Measurements from ENCODE around the gene CSPG4. TPM values are rescaled to one million over a fixed set of nuclear protein-coding genes. Genes with fewer than 3 reads are reported as not detected.

The CSPG4 gene
- total RNA-seq, 1 experiment from 2014 or later = not detected

- Histone ChIP-seq H4K20me1 (ENCODE audit: insufficient read depth, low read depth, low read length) (no peaks in the 10 kb centered on the region), H3K9me3 (ENCODE audit: low read length) (no peaks in the 10 kb centered on the region), H2AFZ (ENCODE audit: low read length) (no peak overlapping the region), H3K4me2 (ENCODE audit: low read depth, low read length, poor library complexity, severe bottlenecking) (no peak overlapping the region), H3K4me1 (ENCODE audit: low read length) (peaks cover under 1% of the 10 kb centered on the region), H3K9me2 (replicated peaks; ENCODE audit: insufficient read depth, low read length) (no peaks in the 10 kb centered on the region), H3K36me3 (ENCODE audit: insufficient read depth, low read length) (no peaks in the 10 kb centered on the region), H3K27me3 (ENCODE audit: low read length) (no peaks in the 10 kb centered on the region), H3K4me3 (ENCODE audit: low read length) (no peak overlapping the region), H3K9ac (ENCODE audit: low read length) (no peak overlapping the region), H3K79me2 (ENCODE audit: low read length) (no peaks in the 10 kb centered on the region), H3K27ac (ENCODE audit: low read length) (no peak overlapping the region)
- no peak for DNase-seq
Observed at GRCh38 chr15:75661100-75661755, 51.4 kb downstream of the CSPG4 start.

- no peaks in the 10 kb centered on the region for H3K36me3 ChIP-seq (ENCODE audit: insufficient read depth, low read length)
- no peak for DNase-seq
- H3K79me2 ChIP-seq (ENCODE audit: low read length) = no peaks in the 10 kb centered on the region
- no peaks in the 10 kb centered on the region for H4K20me1 ChIP-seq (ENCODE audit: insufficient read depth, low read depth, low read length)
- no peaks in the 10 kb centered on the region for H3K27me3 ChIP-seq (ENCODE audit: low read length)
- H3K4me1 ChIP-seq (ENCODE audit: low read length) = peaks cover 9% of the 10 kb centered on the region
- H3K9me3 ChIP-seq (ENCODE audit: low read length) = no peaks in the 10 kb centered on the region
- no peaks in the 10 kb centered on the region for H3K9me2 ChIP-seq (replicated peaks; ENCODE audit: insufficient read depth, low read length)
- H3K9ac ChIP-seq (ENCODE audit: low read length) = no peak overlapping the region
- H3K4me3 ChIP-seq (ENCODE audit: low read length) = no peak overlapping the region
- no peak overlapping the region for H2AFZ ChIP-seq (ENCODE audit: low read length)
- H3K27ac ChIP-seq (ENCODE audit: low read length) = no peak overlapping the region
- H3K4me2 ChIP-seq (ENCODE audit: low read depth, low read length, poor library complexity, severe bottlenecking) = no peak overlapping the region
Observed at GRCh38 chr15:75659928-75660645, 52.6 kb downstream of the CSPG4 start.

DNA sequence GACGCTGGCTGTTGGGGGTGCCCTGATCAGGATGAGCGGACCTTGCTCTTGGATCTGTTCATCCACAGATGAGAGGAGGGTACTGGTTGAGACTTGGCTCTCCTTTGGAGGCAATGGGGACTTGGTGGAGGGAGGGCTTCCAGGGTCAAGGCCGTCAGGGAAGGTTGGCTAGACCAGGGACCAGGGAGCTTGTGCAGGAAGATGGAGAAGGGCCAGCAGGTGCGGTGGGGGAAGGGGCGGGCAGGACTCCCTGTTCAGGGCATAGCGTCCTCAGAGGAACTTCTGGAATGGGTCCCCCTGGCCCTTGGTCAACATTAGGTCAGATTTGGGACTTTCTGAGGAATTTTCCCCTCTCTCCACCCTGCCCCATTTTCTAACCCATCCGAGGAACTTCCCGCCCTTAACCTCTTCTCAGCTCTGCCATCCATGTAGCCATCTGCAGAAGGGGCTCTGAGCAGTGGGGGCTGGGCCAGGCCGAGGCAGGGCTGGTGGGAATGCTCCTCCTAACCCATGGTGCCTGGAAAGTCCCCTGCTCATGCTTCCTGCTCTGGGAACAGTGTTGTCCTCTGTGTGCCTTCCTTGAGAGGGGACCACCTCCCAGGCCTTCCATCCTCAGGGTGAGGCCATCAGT, 53.4 kb downstream of the CSPG4 start:
- Histone ChIP-seq H3K36me3 (ENCODE audit: insufficient read depth, low read length) (no peaks in the 10 kb centered on the region), H3K79me2 (ENCODE audit: low read length) (no peaks in the 10 kb centered on the region), H3K9me2 (replicated peaks; ENCODE audit: insufficient read depth, low read length) (no peaks in the 10 kb centered on the region), H3K27me3 (ENCODE audit: low read length) (no peaks in the 10 kb centered on the region), H3K27ac (ENCODE audit: low read length) (no peak overlapping the region), H3K9ac (ENCODE audit: low read length) (no peak overlapping the region), H3K4me1 (ENCODE audit: low read length) (peaks cover 9% of the 10 kb centered on the region), H3K9me3 (ENCODE audit: low read length) (no peaks in the 10 kb centered on the region), H3K4me3 (ENCODE audit: low read length) (no peak overlapping the region), H4K20me1 (ENCODE audit: insufficient read depth, low read depth, low read length) (no peaks in the 10 kb centered on the region), H2AFZ (ENCODE audit: low read length) (no peak overlapping the region), H3K4me2 (ENCODE audit: low read depth, low read length, poor library complexity, severe bottlenecking) (no peak overlapping the region)
- no peak for DNase-seq

- Histone ChIP-seq H3K79me2 (ENCODE audit: low read length) (no peaks in the 10 kb centered on the region), H3K4me2 (ENCODE audit: low read depth, low read length, poor library complexity, severe bottlenecking) (no peak overlapping the region), H2AFZ (ENCODE audit: low read length) (no peak overlapping the region), H3K4me3 (ENCODE audit: low read length) (no peak overlapping the region), H3K36me3 (ENCODE audit: insufficient read depth, low read length) (no peaks in the 10 kb centered on the region), H3K9me2 (replicated peaks; ENCODE audit: insufficient read depth, low read length) (no peaks in the 10 kb centered on the region), H3K9me3 (ENCODE audit: low read length) (no peaks in the 10 kb centered on the region), H4K20me1 (ENCODE audit: insufficient read depth, low read depth, low read length) (no peaks in the 10 kb centered on the region), H3K27me3 (ENCODE audit: low read length) (no peaks in the 10 kb centered on the region), H3K9ac (ENCODE audit: low read length) (no peak overlapping the region), H3K27ac (ENCODE audit: low read length) (no peak overlapping the region), H3K4me1 (ENCODE audit: low read length) (peaks cover 9% of the 10 kb centered on the region)
- DNase-seq = no peak
Observed at GRCh38 chr15:75656813-75657212, 55.8 kb downstream of the CSPG4 start.

DNA sequence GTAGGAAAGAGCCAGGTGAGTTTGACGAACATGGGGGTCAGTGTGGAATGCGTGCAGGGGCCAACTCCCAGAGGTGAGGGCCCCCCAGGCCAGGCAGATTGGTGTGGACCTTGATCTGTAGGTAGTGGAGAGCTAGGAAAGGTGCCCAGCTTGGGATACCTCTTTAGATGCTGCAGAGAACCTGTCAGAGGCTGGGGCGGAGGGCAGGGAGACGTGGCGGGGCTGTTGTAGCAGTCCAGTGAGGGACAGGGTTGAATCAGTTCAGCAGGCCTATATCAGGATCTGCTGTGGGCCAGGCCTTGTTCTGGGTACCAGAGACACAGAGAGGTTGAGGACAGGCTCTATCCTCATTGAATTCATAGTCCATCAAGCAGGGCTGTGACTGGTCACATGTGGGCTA, 56.3 kb downstream of the CSPG4 start:
- no peaks in the 10 kb centered on the region for H3K9me3 ChIP-seq (ENCODE audit: low read length)
- no peak overlapping the region for H3K27ac ChIP-seq (ENCODE audit: low read length)

DNA sequence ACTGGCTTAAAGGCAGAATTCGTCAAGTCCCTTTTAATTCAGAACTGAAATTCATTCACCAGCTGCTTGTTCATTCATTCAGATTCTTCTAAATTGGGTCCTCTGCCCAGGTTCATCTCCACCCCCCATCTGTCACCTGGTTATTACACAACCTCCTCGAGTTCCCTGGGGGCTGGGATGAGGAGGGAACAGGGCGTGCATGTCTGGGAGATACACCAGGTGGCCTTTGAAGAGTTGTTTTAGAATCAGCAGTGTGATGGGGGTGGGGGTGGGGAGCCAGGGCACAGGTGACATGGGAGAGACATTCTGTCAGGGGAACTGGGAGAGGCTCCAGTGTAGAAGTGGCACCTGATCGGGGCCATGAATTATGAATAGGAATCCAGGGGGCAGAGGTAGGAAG, 56.7 kb downstream of the CSPG4 start:
- Histone ChIP-seq H3K9me3 (ENCODE audit: low read length) (no peaks in the 10 kb centered on the region), H3K9ac (ENCODE audit: low read length) (no peak overlapping the region), H3K36me3 (ENCODE audit: insufficient read depth, low read length) (no peaks in the 10 kb centered on the region), H2AFZ (ENCODE audit: low read length) (no peak overlapping the region), H3K27me3 (ENCODE audit: low read length) (no peaks in the 10 kb centered on the region), H3K27ac (ENCODE audit: low read length) (no peak overlapping the region), H3K4me3 (ENCODE audit: low read length) (no peak overlapping the region), H3K4me2 (ENCODE audit: low read depth, low read length, poor library complexity, severe bottlenecking) (no peak overlapping the region), H3K79me2 (ENCODE audit: low read length) (no peaks in the 10 kb centered on the region), H3K9me2 (replicated peaks; ENCODE audit: insufficient read depth, low read length) (no peaks in the 10 kb centered on the region), H3K4me1 (ENCODE audit: low read length) (peaks cover 9% of the 10 kb centered on the region), H4K20me1 (ENCODE audit: insufficient read depth, low read depth, low read length) (no peaks in the 10 kb centered on the region)
- DNase-seq = no peak

More for the DNA sequence above, 56.3 kb downstream of the CSPG4 start:
- Histone ChIP-seq H3K36me3 (ENCODE audit: insufficient read depth, low read length) (no peaks in the 10 kb centered on the region), H3K4me1 (ENCODE audit: low read length) (peaks cover 9% of the 10 kb centered on the region), H3K4me2 (ENCODE audit: low read depth, low read length, poor library complexity, severe bottlenecking) (no peak overlapping the region), H3K27me3 (ENCODE audit: low read length) (no peaks in the 10 kb centered on the region), H3K9ac (ENCODE audit: low read length) (no peak overlapping the region), H3K9me2 (replicated peaks; ENCODE audit: insufficient read depth, low read length) (no peaks in the 10 kb centered on the region), H2AFZ (ENCODE audit: low read length) (no peak overlapping the region), H4K20me1 (ENCODE audit: insufficient read depth, low read depth, low read length) (no peaks in the 10 kb centered on the region), H3K4me3 (ENCODE audit: low read length) (no peak overlapping the region), H3K79me2 (ENCODE audit: low read length) (no peaks in the 10 kb centered on the region)
- DNase-seq = no peak

- no peaks in the 10 kb centered on the region for H3K79me2 ChIP-seq (ENCODE audit: low read length)
- no peak overlapping the region for H3K9ac ChIP-seq (ENCODE audit: low read length)
- no peaks in the 10 kb centered on the region for H3K9me3 ChIP-seq (ENCODE audit: low read length)
- no peaks in the 10 kb centered on the region for H3K36me3 ChIP-seq (ENCODE audit: insufficient read depth, low read length)
- H3K27ac ChIP-seq (ENCODE audit: low read length) = no peak overlapping the region
- H3K4me1 ChIP-seq (ENCODE audit: low read length) = peaks cover 9% of the 10 kb centered on the region
- no peak for DNase-seq
- H3K4me3 ChIP-seq (ENCODE audit: low read length) = no peak overlapping the region
- no peak overlapping the region for H3K4me2 ChIP-seq (ENCODE audit: low read depth, low read length, poor library complexity, severe bottlenecking)
- no peak overlapping the region for H2AFZ ChIP-seq (ENCODE audit: low read length)
- no peaks in the 10 kb centered on the region for H4K20me1 ChIP-seq (ENCODE audit: insufficient read depth, low read depth, low read length)
- H3K9me2 ChIP-seq (replicated peaks; ENCODE audit: insufficient read depth, low read length) = no peaks in the 10 kb centered on the region
- H3K27me3 ChIP-seq (ENCODE audit: low read length) = no peaks in the 10 kb centered on the region
Observed at GRCh38 chr15:75654201-75654907, 58.3 kb downstream of the CSPG4 start.

GRCh38 chr15:75653347-75653913, 59.2 kb downstream of the CSPG4 start:
- DNase-seq = no peak
- no peaks in the 10 kb centered on the region for H3K27me3 ChIP-seq (ENCODE audit: low read length)
- H3K9ac ChIP-seq (ENCODE audit: low read length) = no peak overlapping the region
- peaks cover 9% of the 10 kb centered on the region for H3K4me1 ChIP-seq (ENCODE audit: low read length)
- H2AFZ ChIP-seq (ENCODE audit: low read length) = no peak overlapping the region
- no peaks in the 10 kb centered on the region for H4K20me1 ChIP-seq (ENCODE audit: insufficient read depth, low read depth, low read length)
- H3K27ac ChIP-seq (ENCODE audit: low read length) = no peak overlapping the region
- H3K4me2 ChIP-seq (ENCODE audit: low read depth, low read length, poor library complexity, severe bottlenecking) = no peak overlapping the region
- no peaks in the 10 kb centered on the region for H3K79me2 ChIP-seq (ENCODE audit: low read length)
- no peak overlapping the region for H3K4me3 ChIP-seq (ENCODE audit: low read length)
- no peaks in the 10 kb centered on the region for H3K36me3 ChIP-seq (ENCODE audit: insufficient read depth, low read length)
- H3K9me2 ChIP-seq (replicated peaks; ENCODE audit: insufficient read depth, low read length) = no peaks in the 10 kb centered on the region
- no peaks in the 10 kb centered on the region for H3K9me3 ChIP-seq (ENCODE audit: low read length)
